ENCODE data around the gene BTBD9. TPM values are rescaled to one million over a fixed set of nuclear protein-coding genes. Genes with fewer than 3 reads are reported as not detected.

Gene BTBD9
- total and polyA plus RNA-seq, 9 of the 15 experiments (the other 6 are each of a cell fraction or from before 2014, with no cell fraction given), result 0.08 to 1.6 (median 0.58) TPM

DNA sequence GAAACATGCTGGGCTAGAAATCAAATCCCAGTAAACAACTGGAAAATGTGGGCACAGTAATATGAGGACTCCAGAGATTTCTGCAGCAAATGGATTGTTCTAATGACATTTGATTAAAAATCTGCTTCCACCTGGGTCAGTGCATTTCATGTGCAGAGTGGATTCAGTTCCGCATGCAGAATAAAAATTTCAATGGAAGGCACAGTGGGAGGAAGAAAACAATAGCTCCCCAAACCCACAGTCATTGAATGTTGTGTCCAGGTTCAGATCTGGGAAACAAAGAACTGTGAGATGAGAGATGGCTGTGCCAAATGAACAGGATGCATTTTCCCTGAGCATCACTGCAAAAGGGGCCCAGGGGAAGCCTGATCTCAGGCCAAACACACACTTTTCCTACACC, 403.1 kb downstream of the BTBD9 start:
- WGBS (ENCODE audit: insufficient coverage, low coverage, missing lambda C conversion rate), result 0% methylated on average over 1 of the region's 1 CpG
- no TSS peak for BruUV-seq (replicated peaks)
- no peak overlapping the region for H2AFZ ChIP-seq (ENCODE audit: low read depth, low read length)
- no peaks in the 10 kb centered on the region for H3K9me1 ChIP-seq (ENCODE audit: control insufficient read depth, insufficient read depth, low read length)
- H4K20me1 ChIP-seq (replicated peaks; ENCODE audit: control insufficient read depth, insufficient read depth, low read length), result peaks cover 3% of the 10 kb centered on the region; the same call in 1 of the 2 replicates
- no peaks in the 10 kb centered on the region for H3K79me2 ChIP-seq (ENCODE audit: control insufficient read depth, insufficient read depth, low read length)
- in situ Hi-C loops (cut with MboI), result no loop called here
- no peak for FAIRE-seq
- no peaks in the 10 kb centered on the region for H3K9me3 ChIP-seq (replicated peaks; ENCODE audit: control insufficient read depth, insufficient read depth, low read depth, low read length)
- TF ChIP-seq NCOR1 (IDR thresholded peaks at IDR 0.05) (no peak), BACH1 (tag; IDR thresholded peaks at IDR 0.05) (no peak), ZZZ3 (IDR thresholded peaks at IDR 0.05) (no peak), ZNF699 (CRISPR knock-in tag; IDR thresholded peaks at IDR 0.05; ENCODE audit: insufficient replicate concordance) (no peak), CREM (IDR thresholded peaks at IDR 0.05; ENCODE audit: low read depth) (no peak), MEF2A (IDR thresholded peaks at IDR 0.05; ENCODE audit: control insufficient read depth, low read depth, low read length) (no peak), WHSC1 (IDR thresholded peaks at IDR 0.05; ENCODE audit: low read length) (no peak), DNMT1 (IDR thresholded peaks at IDR 0.05) (no peak), ZNF133 (CRISPR knock-in tag; IDR thresholded peaks at IDR 0.05) (no peak), NR1H2 (CRISPR knock-in tag; IDR thresholded peaks at IDR 0.05) (no peak), ZNF436 (CRISPR knock-in tag; IDR thresholded peaks at IDR 0.05) (no peak), ZSCAN29 (IDR thresholded peaks at IDR 0.05) (no peak), MIER1 (IDR thresholded peaks at IDR 0.05; ENCODE audit: low read depth) (no peak), ZKSCAN8 (CRISPR knock-in tag; IDR thresholded peaks at IDR 0.05) (no peak)
- TF ChIP-seq, protein P1, sequence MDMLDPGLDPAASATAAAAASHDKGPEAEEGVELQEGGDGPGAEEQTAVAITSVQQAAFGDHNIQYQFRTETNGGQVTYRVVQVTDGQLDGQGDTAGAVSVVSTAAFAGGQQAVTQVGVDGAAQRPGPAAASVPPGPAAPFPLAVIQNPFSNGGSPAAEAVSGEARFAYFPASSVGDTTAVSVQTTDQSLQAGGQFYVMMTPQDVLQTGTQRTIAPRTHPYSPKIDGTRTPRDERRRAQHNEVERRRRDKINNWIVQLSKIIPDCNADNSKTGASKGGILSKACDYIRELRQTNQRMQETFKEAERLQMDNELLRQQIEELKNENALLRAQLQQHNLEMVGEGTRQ (CRISPR knock-in tag; IDR thresholded peaks at IDR 0.05), result no peak
- TF ChIP-seq, protein P2, sequence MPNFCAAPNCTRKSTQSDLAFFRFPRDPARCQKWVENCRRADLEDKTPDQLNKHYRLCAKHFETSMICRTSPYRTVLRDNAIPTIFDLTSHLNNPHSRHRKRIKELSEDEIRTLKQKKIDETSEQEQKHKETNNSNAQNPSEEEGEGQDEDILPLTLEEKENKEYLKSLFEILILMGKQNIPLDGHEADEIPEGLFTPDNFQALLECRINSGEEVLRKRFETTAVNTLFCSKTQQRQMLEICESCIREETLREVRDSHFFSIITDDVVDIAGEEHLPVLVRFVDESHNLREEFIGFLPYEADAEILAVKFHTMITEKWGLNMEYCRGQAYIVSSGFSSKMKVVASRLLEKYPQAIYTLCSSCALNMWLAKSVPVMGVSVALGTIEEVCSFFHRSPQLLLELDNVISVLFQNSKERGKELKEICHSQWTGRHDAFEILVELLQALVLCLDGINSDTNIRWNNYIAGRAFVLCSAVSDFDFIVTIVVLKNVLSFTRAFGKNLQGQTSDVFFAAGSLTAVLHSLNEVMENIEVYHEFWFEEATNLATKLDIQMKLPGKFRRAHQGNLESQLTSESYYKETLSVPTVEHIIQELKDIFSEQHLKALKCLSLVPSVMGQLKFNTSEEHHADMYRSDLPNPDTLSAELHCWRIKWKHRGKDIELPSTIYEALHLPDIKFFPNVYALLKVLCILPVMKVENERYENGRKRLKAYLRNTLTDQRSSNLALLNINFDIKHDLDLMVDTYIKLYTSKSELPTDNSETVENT (CRISPR knock-in tag; IDR thresholded peaks at IDR 0.05), result no peak
- TF ChIP-seq, protein P3, sequence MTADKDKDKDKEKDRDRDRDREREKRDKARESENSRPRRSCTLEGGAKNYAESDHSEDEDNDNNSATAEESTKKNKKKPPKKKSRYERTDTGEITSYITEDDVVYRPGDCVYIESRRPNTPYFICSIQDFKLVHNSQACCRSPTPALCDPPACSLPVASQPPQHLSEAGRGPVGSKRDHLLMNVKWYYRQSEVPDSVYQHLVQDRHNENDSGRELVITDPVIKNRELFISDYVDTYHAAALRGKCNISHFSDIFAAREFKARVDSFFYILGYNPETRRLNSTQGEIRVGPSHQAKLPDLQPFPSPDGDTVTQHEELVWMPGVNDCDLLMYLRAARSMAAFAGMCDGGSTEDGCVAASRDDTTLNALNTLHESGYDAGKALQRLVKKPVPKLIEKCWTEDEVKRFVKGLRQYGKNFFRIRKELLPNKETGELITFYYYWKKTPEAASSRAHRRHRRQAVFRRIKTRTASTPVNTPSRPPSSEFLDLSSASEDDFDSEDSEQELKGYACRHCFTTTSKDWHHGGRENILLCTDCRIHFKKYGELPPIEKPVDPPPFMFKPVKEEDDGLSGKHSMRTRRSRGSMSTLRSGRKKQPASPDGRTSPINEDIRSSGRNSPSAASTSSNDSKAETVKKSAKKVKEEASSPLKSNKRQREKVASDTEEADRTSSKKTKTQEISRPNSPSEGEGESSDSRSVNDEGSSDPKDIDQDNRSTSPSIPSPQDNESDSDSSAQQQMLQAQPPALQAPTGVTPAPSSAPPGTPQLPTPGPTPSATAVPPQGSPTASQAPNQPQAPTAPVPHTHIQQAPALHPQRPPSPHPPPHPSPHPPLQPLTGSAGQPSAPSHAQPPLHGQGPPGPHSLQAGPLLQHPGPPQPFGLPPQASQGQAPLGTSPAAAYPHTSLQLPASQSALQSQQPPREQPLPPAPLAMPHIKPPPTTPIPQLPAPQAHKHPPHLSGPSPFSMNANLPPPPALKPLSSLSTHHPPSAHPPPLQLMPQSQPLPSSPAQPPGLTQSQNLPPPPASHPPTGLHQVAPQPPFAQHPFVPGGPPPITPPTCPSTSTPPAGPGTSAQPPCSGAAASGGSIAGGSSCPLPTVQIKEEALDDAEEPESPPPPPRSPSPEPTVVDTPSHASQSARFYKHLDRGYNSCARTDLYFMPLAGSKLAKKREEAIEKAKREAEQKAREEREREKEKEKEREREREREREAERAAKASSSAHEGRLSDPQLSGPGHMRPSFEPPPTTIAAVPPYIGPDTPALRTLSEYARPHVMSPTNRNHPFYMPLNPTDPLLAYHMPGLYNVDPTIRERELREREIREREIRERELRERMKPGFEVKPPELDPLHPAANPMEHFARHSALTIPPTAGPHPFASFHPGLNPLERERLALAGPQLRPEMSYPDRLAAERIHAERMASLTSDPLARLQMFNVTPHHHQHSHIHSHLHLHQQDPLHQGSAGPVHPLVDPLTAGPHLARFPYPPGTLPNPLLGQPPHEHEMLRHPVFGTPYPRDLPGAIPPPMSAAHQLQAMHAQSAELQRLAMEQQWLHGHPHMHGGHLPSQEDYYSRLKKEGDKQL (CRISPR knock-in tag; IDR thresholded peaks at IDR 0.05; ENCODE audit: borderline replicate concordance), result no peak
- no peak overlapping the region for H3K9ac ChIP-seq (ENCODE audit: insufficient read depth in 1 of 2, low read depth in 2 of 2, low read length in 2 of 2)
- H3K4me1 ChIP-seq (replicated peaks in 1 of 2; ENCODE audit: control insufficient read depth in 2 of 2, insufficient read depth in 2 of 2, low read length in 2 of 2), result no peaks in the 10 kb centered on the region
- no peak for DNase-seq (ENCODE audit: extremely low read depth in 1 of 4, low spot score in 3 of 4)
- no peak overlapping the region for H3K4me3 ChIP-seq
- intact Hi-C loops (cut with micrococcal nuclease), result no loop called here
- no peak overlapping the region for H3K27ac ChIP-seq (ENCODE audit: extremely low read depth, low read depth, low read length)
- H3K27me3 ChIP-seq (ENCODE audit: control insufficient read depth in 2 of 2, insufficient read depth in 2 of 2, low read length in 2 of 2), result 0 out of 5 replicates have a peak, but pooled peaks cover 0 to 2% of the 10 kb centered on the region in 2 experiments
- H3K36me3 ChIP-seq (ENCODE audit: control insufficient read depth, insufficient read depth, low read length), result no peaks in the 10 kb centered on the region
- no peak overlapping the region for H3K4me2 ChIP-seq (ENCODE audit: insufficient read depth, low read length)
- ATAC-seq, result no peak
- ChIA-PET POLR2A (no interaction called here), CTCF (ENCODE audit: low intra/inter-chr PET ratio) (no interaction called here)
